Chondrocyte (in vitro differentiated cells): ENCODE results near the gene PLCB2. TPM values are rescaled to one million over a fixed set of nuclear protein-coding genes. Genes with fewer than 3 reads are reported as not detected.

ENCODE experiments used
- DNase-seq: peaks from one replicate; pipeline ENCODE4 v3.0.0; 2021; ENCODE audit warnings: mixed read lengths, low spot score
- H3K27ac Mint-ChIP-seq: one replicate; pipeline ENCODE4 v1.8.0; 2021; ENCODE audit warnings: mild to moderate bottlenecking, moderate library complexity, mixed read lengths; ENCODE audit not compliant: unreplicated experiment
- H3K27me3 Mint-ChIP-seq: 2 replicates; pipeline ENCODE4 v1.8.0; 2021; ENCODE audit warnings: low read depth, mixed read lengths
- H3K36me3 Mint-ChIP-seq: 2 replicates; pipeline ENCODE4 v1.8.0; 2021; ENCODE audit warnings: low read depth, mixed read lengths
- H3K4me1 Mint-ChIP-seq: 2 replicates; pipeline ENCODE4 v1.8.0; 2021; ENCODE audit warnings: low read depth, mild to moderate bottlenecking, mixed read lengths
- H3K4me3 Mint-ChIP-seq: one replicate; pipeline ENCODE4 v1.8.0; 2021; ENCODE audit warnings: mild to moderate bottlenecking, moderate library complexity, mixed read lengths; ENCODE audit not compliant: unreplicated experiment
- H3K9me3 Mint-ChIP-seq: 2 replicates; pipeline ENCODE4 v1.8.0; 2021; ENCODE audit warnings: low read depth, mixed read lengths
- CTCF ChIP-seq: fragments of 200-600 bp; sonication (generic); IDR thresholded peaks from 2 replicates; pipeline ENCODE4 v1.5.0; 2021; ENCODE audit warnings: antibody characterized with exemption, mild to moderate bottlenecking, moderate library complexity
- total RNA-seq: library from RNA; stranded (reverse); gene quantifications from 3 replicates; pipeline ENCODE4 v1.2.1, GENCODE V29; 2021

Gene PLCB2
- total RNA-seq, 1 donor from 2014 or later: 2.8 TPM

GRCh38 chr15:40243126-40243810 lies 64.5 kb downstream of the PLCB2 start:
- DNase-seq: no peak
- Mint-ChIP-seq H3K27ac (no peak overlapping the region), H3K36me3 (no peaks in the 10 kb centered on the region), H3K9me3 (no peaks in the 10 kb centered on the region), H3K4me1 (peaks cover 6% of the 10 kb centered on the region), H3K4me3 (no peak overlapping the region), H3K27me3 (peaks cover under 1% of the 10 kb centered on the region)
- TF ChIP-seq CTCF: no peak

GRCh38 chr15:40242601-40243000 lies 65.1 kb downstream of the PLCB2 start:
- DNase-seq: peak; percentile 63
- H3K4me1 Mint-ChIP-seq: peaks cover 8% of the 10 kb centered on the region
- no peaks in the 10 kb centered on the region for H3K9me3 Mint-ChIP-seq
- H3K4me3 Mint-ChIP-seq: no peak overlapping the region
- TF ChIP-seq CTCF: no peak
- H3K36me3 Mint-ChIP-seq: no peaks in the 10 kb centered on the region
- H3K27ac Mint-ChIP-seq: no peak overlapping the region
- H3K27me3 Mint-ChIP-seq: peaks cover 4% of the 10 kb centered on the region

GRCh38 chr15:40242213-40242599 lies 65.5 kb downstream of the PLCB2 start:
- Mint-ChIP-seq H3K36me3 (no peaks in the 10 kb centered on the region), H3K27ac (no peak overlapping the region), H3K4me1 (peaks cover 8% of the 10 kb centered on the region), H3K4me3 (no peak overlapping the region), H3K27me3 (peaks cover 4% of the 10 kb centered on the region), H3K9me3 (no peaks in the 10 kb centered on the region)
- DNase-seq: peak; percentile 79
- TF ChIP-seq CTCF: no peak

GRCh38 chr15:40241269-40242212 lies 66.2 kb downstream of the PLCB2 start:
- DNase-seq: peak; percentile 84
- H3K4me1 Mint-ChIP-seq: peaks cover 8% of the 10 kb centered on the region
- H3K36me3 Mint-ChIP-seq: no peaks in the 10 kb centered on the region
- H3K9me3 Mint-ChIP-seq: no peaks in the 10 kb centered on the region
- H3K27me3 Mint-ChIP-seq: peaks cover 4% of the 10 kb centered on the region
- no peak overlapping the region for H3K4me3 Mint-ChIP-seq
- TF ChIP-seq CTCF: no peak
- no peak overlapping the region for H3K27ac Mint-ChIP-seq

- TF ChIP-seq CTCF: no peak
- Mint-ChIP-seq H3K27ac (no peak overlapping the region), H3K27me3 (peaks cover 4% of the 10 kb centered on the region), H3K36me3 (no peaks in the 10 kb centered on the region), H3K4me1 (peaks cover 8% of the 10 kb centered on the region), H3K4me3 (no peak overlapping the region), H3K9me3 (no peaks in the 10 kb centered on the region)
- peak; percentile 81 for DNase-seq
These were observed 67.0 kb downstream of the PLCB2 start for GRCh38 chr15:40240619-40241221.
